SHP77 (cell line): ENCODE results near the gene CALN1.
"Not testable (repeated sequence)": the region's sequence is repeated elsewhere in the genome, so short reads cannot be mapped to it uniquely, and the experiment has no call there.

ENCODE experiments used
- DNase-seq, 2 experiments: peaks; one replicate each; lab custom pipeline; 2025; lab: John Stamatoyannopoulos, UW

Gene CALN1

GRCh38 chr7:71864130-71864529 lies 548.0 kb downstream of the CALN1 start:
- no peak for DNase-seq

- no peak for DNase-seq
These were observed 551.6 kb downstream of the CALN1 start for GRCh38 chr7:71860572-71860971.

DNA sequence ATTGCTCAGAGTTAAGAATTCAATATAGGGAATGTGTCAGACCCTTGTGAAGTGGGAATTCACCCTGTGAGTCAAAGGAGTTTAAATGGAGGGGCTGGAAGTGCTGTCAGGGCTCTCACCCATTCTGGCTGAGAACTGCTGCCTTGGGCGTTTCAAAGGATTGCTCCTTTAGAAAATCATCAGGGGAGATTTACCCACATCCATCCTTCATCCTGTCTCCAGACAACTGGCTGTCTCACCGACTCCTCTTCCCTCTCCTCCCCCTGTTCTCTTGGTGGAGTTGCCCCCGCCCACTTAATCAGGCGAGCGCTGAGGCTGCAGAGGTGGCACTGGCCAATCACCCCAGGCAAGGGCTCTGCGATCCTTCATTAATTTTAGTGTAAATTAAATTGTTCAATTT lies 554.8 kb downstream of the CALN1 start:
- DNase-seq, result no peak

- no peak for DNase-seq
These were observed 557.4 kb downstream of the CALN1 start for GRCh38 chr7:71854546-71855397.

GRCh38 chr7:71851776-71852498 lies 560.2 kb downstream of the CALN1 start:
- DNase-seq, result no peak

DNA sequence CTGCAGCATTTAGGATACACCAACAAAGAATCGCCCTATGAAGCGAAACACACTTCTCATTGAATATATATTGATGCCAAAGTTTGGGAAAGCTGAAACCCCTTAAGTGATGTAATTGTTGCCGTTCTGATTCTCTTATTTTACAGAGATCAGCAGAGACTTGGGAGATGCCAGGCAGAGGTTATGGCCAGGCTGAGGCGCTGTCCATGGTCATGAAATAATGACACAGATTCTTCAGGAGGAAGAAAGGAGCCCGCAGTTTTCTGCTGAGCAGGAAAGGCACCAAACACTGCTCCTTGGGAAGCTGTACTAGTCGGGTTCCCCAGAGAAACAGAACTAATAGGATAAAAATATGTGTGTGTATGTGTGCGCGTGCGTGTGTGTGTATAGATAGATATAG lies 566.0 kb downstream of the CALN1 start:
- no peak for DNase-seq

GRCh38 chr7:71843676-71844075 lies 568.5 kb downstream of the CALN1 start:
- DNase-seq, result no peak

DNA sequence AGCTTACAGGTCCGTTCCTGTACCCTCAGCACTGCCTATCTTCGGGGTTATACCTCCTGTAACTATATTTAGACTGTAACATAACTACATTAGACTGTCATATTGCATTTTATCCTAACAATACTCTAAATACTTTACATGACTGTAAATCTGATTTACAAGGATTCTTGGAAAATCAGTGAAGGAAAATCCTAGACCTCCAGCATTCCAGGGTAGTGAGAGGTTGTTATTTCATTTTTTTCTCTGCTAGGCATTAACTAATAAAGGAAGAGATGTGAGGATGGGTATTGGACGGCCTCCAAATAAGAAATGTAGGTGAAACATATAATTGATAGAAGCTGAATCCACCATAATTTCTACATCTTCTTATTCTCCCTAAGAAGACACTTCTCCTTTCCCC lies 569.4 kb downstream of the CALN1 start:
- DNase-seq, result no peak

- no peak for DNase-seq
These were observed 569.8 kb downstream of the CALN1 start for GRCh38 chr7:71842381-71842780.

DNA sequence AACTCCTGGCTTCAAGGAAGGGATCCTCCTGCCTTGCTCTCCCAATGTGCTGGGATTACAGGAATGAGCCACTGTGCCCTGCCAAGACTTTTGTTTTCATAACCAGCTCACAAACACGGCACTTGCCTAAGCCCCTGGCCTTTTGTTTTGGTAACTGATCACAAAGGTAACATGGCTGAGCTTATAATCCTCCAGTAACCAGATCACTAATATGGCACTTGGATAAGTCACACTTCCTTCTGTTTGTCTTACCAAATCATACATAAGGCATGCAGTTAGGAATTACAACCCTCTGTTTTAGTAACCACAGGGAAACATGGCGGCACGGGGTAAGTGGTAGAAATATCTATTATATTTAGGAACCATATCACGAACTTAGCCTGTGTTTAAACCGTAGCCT lies 577.1 kb downstream of the CALN1 start:
- no peak for DNase-seq

GRCh38 chr7:71829515-71829914 lies 582.6 kb downstream of the CALN1 start:
- no peak for DNase-seq

GRCh38 chr7:71828361-71828760 lies 583.8 kb downstream of the CALN1 start:
- no peak for DNase-seq

DNA sequence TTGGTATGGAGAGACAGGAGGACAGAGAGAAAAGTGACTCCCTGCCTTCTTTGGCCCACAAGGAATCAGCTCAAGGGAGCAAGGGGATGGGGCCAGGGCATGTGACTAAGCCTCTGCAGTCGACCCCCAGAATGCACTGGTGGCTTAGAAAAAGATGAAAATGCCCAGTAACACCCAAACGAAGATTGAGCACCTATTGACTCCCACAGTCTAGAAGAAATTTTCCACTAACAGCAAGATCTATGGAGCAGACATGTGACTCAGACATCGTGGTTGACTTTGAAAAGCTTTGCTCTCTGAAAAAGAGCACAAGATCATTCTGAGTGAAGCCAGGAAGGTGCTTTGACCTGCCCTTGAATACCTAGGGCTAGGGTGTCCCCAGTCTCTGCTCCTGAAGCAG lies 586.0 kb downstream of the CALN1 start:
- no peak for DNase-seq

DNA sequence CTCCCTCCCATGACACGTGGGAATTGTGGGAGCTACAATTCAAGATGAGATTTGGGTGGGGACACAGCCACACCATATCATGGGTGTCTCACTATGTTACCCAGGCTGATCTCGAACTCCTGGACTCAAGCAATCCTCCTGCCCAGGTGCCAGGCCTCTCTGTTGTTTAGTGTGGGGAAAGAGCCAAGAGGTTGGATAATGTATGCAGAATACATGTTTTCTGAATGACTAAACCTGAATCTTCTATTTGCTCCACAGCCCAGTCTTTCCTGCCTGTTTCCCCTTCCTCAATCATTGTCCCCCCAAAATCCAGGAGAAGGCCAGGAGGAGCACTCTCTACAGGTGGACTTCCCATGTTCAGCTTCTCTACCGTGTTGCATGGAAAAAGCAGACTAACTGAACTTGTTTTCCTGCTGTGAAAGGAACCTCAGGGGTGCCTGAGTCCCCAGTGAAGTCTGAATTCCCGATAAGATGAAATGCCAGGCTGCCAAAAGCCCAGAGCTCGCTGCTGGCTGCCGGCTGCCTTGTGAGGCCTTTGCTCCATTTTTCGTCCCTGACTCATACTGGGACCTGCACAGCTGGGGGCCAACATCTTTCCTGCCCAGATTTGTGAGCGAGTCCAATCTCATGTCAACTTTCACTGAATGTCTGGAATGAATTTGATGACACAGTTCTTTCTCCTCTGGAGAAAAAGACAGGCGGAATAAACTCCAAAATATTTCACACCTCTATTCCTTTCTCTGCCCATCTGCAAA lies 588.0 kb downstream of the CALN1 start:
- no peak for DNase-seq

DNA sequence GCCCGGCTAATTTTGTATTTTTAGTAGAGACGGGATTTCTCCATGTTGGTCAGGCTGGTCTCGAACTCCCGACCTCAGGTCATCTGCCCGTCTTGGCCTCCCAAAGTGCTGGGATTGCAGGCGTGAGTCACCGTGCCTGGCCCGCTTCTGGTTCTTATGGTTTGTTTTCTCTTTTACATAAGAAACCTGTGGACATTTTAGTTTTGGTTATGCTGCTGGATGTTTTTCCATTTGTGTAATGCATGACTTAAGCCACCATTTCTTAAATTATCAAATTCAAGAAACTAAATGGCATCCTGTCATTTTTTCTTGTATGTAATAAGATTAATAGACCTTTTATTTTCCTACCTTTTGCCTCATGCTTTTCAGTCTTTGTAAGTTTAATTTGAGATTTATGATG lies 589.7 kb downstream of the CALN1 start:
- not testable (repeated sequence) for DNase-seq

- no peak for DNase-seq
These were observed 594.2 kb downstream of the CALN1 start for GRCh38 chr7:71817916-71818315.

DNA sequence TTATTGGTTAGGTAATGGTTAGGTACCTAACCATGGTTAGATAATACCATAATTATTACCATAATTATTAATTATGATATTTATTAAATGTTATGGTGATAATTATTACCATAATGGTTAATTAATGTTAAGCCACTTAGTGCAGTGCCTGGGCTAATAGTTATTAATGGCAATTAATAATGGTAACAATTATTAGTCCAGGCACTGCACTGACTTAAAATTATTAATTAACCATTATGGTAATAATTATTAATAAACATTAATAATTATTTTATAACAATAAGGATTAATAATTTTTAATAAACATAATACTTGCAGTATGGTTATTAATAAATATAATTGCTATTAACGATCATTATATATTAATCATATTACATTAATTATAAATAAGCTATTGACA lies 604.0 kb downstream of the CALN1 start:
- DNase-seq, result no peak

DNA sequence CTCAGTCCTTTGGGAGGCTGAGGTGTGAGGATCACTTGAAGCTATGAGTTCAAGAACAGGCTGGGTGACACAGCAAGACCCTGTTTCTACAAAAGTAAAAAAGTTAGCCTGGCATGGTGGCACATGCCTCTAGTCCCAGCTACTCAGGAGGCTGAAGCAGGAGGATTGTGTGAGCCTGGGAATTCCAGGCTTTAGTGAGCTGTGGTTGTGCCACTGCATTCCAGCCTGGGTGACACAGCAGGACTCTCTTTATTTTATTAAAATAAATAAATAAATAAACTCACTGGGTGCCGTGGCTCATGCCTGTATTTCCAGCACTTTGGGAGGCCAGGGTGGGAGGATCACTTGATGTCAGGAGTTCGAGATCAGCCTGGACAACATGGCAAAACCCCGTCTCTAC lies 607.9 kb downstream of the CALN1 start:
- DNase-seq, result no peak

GRCh38 chr7:71801976-71802375 lies 610.2 kb downstream of the CALN1 start:
- DNase-seq, result no peak

- no peak for DNase-seq
These were observed 611.8 kb downstream of the CALN1 start for GRCh38 chr7:71800321-71800720.

DNA sequence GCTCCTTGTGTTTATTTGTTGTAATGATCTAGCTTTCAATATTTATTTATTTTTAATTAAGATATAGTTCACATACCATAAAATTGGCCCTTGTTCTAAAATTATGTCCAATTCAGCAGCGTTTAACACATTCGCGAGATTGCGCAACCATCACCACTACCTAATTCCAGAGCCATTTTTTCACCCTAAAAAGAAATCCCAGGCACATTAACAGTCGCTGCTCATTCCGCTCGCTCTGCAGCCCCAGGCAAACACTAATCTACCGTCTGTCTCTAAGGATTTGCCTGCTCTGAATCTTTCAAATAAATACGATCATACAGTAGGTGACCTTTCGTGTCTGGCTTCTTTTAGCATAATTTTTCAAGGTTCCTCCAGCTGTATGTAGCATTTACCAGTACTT lies 616.7 kb downstream of the CALN1 start:
- DNase-seq, result no peak

DNA sequence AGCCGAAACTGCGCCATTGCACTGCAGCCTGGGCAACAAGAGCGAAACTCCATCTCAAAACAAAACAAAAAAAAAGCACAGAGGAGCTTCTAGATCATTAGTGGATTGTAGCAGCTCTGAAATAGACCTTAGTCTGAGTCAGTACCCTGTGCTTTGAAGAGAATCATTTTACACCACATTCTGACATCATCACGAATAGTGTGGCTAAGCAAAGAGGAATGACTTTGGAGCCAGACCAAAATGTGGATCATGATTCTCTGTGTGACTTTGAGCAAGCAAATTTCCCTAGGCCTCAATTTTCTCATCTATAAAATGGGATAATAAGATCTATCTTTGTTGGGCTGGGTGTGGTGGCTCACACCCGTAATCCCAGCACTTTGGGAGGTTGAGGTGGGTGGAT lies 618.9 kb downstream of the CALN1 start:
- DNase-seq, result no peak

DNA sequence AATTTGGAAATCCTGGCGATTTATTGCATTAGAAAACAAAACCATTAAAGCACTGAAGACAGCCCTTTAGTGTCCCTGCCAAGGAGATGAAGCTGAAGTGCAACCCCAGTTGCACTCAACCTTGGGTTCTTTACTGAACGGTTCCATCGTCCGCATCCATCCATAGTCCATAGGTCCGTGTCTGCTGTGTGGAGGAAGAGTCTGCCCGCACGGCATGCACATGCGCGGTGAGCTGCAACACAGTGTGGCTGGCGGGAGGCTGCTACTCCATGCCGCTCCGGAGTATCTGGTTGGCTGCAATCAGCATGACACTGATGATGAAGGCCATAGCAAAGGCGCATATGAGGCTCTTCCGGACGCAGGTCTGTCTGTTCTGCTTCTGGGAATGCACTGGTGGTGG lies 624.6 kb downstream of the CALN1 start:
- no peak for DNase-seq
